ENCODE data around the gene CCDC93.

CCDC93 gene

DNA sequence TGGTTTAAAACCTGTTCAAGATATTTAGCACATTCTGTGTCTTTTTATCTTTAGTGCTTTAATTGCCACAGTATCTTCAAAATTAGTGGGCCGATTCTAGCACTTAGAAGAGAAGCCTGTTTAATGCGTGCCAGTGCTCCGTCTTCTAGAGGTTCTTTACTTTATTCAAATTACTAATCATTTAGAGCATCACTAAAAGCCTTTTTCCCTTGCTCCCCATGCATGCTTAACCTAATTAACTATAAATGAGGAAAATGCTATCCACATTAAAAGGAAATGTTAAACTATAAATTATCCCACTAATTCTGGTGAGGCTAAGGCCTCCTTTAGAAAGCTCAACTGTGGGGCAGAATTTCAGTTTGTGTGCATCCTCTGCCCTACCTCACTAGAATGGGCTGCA lies 42.9 kb upstream of the CCDC93 start:
- TF ChIP-seq, protein P1, sequence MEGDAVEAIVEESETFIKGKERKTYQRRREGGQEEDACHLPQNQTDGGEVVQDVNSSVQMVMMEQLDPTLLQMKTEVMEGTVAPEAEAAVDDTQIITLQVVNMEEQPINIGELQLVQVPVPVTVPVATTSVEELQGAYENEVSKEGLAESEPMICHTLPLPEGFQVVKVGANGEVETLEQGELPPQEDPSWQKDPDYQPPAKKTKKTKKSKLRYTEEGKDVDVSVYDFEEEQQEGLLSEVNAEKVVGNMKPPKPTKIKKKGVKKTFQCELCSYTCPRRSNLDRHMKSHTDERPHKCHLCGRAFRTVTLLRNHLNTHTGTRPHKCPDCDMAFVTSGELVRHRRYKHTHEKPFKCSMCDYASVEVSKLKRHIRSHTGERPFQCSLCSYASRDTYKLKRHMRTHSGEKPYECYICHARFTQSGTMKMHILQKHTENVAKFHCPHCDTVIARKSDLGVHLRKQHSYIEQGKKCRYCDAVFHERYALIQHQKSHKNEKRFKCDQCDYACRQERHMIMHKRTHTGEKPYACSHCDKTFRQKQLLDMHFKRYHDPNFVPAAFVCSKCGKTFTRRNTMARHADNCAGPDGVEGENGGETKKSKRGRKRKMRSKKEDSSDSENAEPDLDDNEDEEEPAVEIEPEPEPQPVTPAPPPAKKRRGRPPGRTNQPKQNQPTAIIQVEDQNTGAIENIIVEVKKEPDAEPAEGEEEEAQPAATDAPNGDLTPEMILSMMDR (IDR thresholded peaks at IDR 0.05; ENCODE audit: insufficient read depth, low read depth, low read length, missing control alignments): no peak
- H3K4me3 ChIP-seq (ENCODE audit: low read depth, low read length): no peak overlapping the region
- DNase-seq (ENCODE audit: low read depth): no peak

DNA sequence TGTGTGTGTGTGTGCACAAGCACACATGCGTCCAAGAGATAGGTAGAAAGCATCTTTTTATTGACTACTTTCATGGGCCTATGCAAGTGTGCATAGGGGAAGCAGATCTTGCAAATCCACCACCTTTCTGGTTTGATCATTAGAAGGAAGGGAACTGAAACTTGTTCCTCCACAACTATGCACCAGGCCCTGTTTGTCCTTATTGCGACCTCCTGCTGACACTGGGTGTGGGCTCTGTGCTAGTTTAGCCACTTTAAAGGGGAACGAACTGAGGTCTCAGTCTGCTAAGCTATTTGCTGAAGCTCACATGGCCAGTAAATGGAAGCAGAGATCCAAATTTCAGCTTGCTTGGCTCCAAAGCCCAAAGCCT lies 42.3 kb upstream of the CCDC93 start:
- DNase-seq (ENCODE audit: low read depth): peak; percentile 86
- peak overlapping the region; percentile 26 for H3K4me3 ChIP-seq (ENCODE audit: low read depth, low read length)
- TF ChIP-seq, protein P1 (IDR thresholded peaks at IDR 0.05; ENCODE audit: insufficient read depth, low read depth, low read length, missing control alignments): no peak

DNA sequence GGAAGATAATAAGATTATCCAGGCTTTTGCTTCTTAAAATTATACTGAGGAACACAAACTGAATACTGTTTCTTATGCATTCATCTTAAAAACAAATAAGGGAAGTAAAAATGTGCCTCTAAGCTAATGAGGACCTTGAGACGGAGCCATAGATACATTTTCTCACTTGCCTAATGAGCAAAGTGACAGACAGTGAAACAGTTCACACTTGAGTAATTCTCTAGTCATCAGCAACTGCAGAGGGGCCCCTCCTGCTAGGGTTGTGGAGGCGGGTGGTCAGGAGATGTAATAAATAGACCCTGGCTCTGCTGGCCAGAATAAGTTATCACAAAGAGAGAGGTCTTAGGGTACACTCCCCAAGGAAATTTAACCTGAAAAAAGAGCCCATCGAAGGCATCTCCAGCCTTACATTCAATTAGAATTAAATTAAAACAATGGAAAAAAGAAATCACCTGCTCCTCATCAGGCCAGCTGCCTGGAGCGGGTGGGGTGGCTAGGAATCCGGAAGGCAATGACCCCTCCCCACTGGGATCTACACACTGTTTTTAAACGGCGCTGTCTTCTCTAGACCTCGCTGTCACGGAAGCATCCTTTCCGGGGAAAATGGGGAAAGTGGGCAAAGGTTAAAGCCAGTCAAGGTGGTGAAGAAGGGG lies 41.8 kb upstream of the CCDC93 start:
- peak overlapping the region; percentile 26 for H3K4me3 ChIP-seq (ENCODE audit: low read depth, low read length)
- TF ChIP-seq, protein P1 (IDR thresholded peaks at IDR 0.05; ENCODE audit: insufficient read depth, low read depth, low read length, missing control alignments): no peak

DNA sequence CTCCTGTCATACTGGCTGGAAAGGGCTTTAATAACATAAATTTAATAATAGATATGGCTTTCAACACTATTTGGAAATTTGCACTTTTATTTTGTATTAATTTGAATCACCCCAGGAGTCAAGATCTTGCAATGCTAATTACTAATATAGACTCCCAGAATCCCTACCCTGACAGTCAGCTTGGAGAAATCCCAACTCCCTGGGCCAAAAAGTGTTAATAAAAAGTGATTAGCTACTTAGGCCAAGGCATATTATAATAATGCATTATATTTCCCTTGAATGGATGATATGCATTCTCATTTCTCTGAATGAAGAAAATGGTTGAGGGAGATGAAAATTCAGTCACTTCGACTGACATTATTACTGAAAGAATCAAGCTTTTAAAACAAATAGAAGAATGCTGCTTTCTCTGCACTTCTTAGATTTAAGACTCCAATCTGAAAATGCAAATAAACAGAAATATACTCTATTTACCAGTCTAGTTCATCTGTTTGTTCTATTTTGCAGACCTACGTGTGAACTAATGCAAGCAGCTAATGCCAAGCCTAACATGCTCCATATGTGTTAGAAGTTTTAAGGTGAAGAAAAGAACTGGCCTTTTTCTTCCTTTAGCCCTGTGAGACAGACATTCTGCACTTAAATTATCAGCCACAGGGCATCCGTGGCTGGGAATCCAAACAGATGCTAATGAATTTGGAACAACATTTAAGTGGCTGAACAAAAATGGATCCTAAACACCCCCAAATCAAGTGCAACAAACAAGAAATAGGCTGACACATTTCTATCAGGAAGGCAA lies 40.5 kb upstream of the CCDC93 start:
- TF ChIP-seq, protein P1 (IDR thresholded peaks at IDR 0.05; ENCODE audit: insufficient read depth, low read depth, low read length, missing control alignments): no peak
- DNase-seq (ENCODE audit: low read depth): no peak
- H3K4me3 ChIP-seq (ENCODE audit: low read depth, low read length): no peak overlapping the region

More for the DNA sequence above, 41.8 kb upstream of the CCDC93 start:
- peak; percentile 72 for DNase-seq (ENCODE audit: low read depth)

DNA sequence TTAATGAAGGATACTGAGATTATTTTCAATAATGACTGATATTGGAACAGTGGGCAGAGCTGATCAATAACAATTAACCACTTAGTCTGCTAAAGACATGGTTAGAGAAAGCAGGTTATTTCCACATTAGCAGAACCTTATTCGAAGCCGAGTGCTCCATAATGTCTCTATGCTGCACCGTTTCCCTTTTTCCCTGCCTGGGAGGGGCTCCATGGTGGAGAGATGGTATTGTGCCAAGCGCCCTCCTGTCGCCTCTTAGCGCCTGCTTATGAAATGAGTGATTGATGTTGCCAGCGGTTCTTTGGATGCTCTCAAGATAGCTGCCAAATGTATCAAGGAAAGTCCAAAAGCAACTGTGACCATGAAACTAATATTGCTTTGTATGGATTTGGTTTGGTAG lies 39.8 kb upstream of the CCDC93 start:
- DNase-seq (ENCODE audit: low read depth): no peak
- TF ChIP-seq, protein P1 (IDR thresholded peaks at IDR 0.05; ENCODE audit: insufficient read depth, low read depth, low read length, missing control alignments): no peak
- no peak overlapping the region for H3K4me3 ChIP-seq (ENCODE audit: low read depth, low read length)

DNA sequence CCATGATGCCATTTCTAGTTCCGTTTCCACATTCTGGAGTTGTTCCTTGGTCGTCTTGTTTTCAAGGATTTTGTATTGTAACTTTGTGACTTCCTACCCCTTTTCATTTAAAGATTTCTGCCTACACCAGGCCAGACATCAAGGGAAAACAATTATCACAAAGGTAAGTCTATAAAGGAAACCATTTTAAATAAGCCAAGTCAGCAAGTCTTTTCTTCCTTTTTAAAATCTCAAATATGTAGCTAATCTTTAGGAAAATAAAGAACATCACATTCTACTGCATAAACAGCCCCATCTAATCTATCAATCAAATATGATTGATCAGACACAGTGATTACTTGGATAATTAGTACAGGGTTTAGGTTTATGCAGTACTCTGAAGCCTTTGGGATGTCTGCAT lies 38.6 kb upstream of the CCDC93 start:
- TF ChIP-seq, protein P1 (IDR thresholded peaks at IDR 0.05; ENCODE audit: insufficient read depth, low read depth, low read length, missing control alignments): no peak
- no peak for DNase-seq (ENCODE audit: low read depth)

More for the DNA sequence above, 38.6 kb upstream of the CCDC93 start:
- no peak overlapping the region for H3K4me3 ChIP-seq (ENCODE audit: low read depth, low read length)
